ENCODE results near the gene SFTPD. TPM values are rescaled to one million over a fixed set of nuclear protein-coding genes. Genes with fewer than 3 reads are reported as not detected.

Gene SFTPD
- total and polyA plus RNA-seq, 2 experiments from 2014 or later: 0.15 to 0.73 TPM

DNA sequence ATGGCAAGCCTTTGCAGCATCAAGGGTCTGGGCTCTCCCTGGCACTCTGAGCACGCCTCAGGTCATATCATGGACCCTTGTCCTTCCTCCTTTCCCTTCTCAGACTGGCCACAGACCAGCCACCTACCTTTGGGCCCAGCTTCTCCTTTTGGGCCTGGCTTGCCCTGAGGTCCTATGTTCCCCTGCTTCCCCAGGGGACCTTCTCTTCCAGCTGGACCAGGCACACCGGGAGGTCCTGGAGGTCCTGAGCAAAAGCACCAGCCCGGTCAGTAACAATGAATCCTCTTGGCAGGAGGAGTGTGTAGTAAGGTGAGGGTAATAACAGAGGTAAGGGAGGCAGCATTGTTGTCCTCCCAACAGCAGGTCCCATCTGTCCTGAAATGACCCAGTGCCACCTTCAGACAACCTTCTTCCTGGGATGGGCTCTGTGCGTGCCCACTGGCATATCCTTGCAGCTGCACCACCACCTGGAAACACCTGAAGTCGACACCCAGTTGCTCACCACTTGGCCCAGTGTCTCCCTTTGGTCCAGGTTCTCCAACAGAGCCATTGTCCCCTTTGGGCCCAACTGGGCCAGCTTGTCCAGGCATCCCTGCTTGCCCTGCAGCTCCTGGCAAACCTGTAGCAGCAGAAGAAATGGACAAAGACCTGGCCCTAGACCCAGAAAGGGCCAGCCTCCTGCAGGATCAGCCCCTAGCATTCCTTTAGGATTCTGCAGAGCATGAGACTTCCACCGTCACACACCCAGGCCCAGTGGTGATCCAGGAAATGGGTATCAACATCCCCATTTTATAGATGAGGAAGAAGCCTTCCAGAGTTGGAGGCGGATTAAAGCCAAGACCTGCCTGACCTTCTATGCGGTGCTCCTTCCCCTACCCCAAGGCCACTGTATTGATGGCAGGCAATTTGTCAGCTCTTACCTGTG lies 6.4 kb downstream of the SFTPD start:
- TF ChIP-seq CTCF (IDR thresholded peaks at IDR 0.05; ENCODE audit: low read depth, low read length): no peak
- Histone ChIP-seq H3K27me3 (no peaks in the 10 kb centered on the region), H3K4me1 (ENCODE audit: low read depth) (no peaks in the 10 kb centered on the region), H3K27ac (no peak overlapping the region), H3K4me3 (no peak overlapping the region), H3K36me3 (no peaks in the 10 kb centered on the region), H3K9me3 (ENCODE audit: low read depth) (no peaks in the 10 kb centered on the region)
- no peak for DNase-seq (ENCODE audit: low read depth in 1 of 2, low spot score in 1 of 2)

GRCh38 chr10:79941585-79942210 lies 7.2 kb downstream of the SFTPD start:
- H3K27ac ChIP-seq: no peak overlapping the region
- H3K4me3 ChIP-seq: no peak overlapping the region
- TF ChIP-seq CTCF (IDR thresholded peaks at IDR 0.05; ENCODE audit: low read depth, low read length): no peak
- DNase-seq (ENCODE audit: low read depth in 1 of 2, low spot score in 1 of 2): no peak
- no peaks in the 10 kb centered on the region for H3K27me3 ChIP-seq
- no peaks in the 10 kb centered on the region for H3K9me3 ChIP-seq (ENCODE audit: low read depth)
- H3K36me3 ChIP-seq: no peaks in the 10 kb centered on the region
- no peaks in the 10 kb centered on the region for H3K4me1 ChIP-seq (ENCODE audit: low read depth)

- TF ChIP-seq CTCF (IDR thresholded peaks at IDR 0.05; ENCODE audit: low read depth, low read length): no peak
- no peak overlapping the region for H3K27ac ChIP-seq
- no peak overlapping the region for H3K4me3 ChIP-seq
- no peak for DNase-seq (ENCODE audit: low read depth in 1 of 2, low spot score in 1 of 2)
- H3K27me3 ChIP-seq: no peaks in the 10 kb centered on the region
- H3K36me3 ChIP-seq: no peaks in the 10 kb centered on the region
- no peaks in the 10 kb centered on the region for H3K9me3 ChIP-seq (ENCODE audit: low read depth)
- no peaks in the 10 kb centered on the region for H3K4me1 ChIP-seq (ENCODE audit: low read depth)
These were observed 7.8 kb downstream of the SFTPD start for GRCh38 chr10:79941146-79941545.

DNA sequence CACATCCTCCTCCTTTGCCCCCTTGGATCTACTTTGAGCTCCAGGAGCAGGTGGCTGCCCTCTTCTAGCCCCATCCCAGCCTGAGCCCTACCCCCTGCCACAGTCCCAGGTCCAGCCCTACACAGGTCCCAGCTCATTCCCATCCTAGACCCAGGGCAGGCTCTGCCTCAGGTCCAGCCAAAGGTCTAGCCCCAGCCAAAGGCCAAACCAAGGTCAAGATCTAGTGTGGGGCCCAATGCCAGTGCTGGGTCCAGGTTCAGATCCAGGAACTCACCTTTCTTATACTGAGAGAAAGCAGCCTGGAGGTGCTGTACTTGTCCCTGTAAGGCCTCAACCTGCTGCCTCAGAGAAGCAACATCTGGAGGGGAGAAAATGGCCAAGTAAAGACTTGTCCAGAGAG lies 8.5 kb downstream of the SFTPD start:
- Histone ChIP-seq H3K9me3 (ENCODE audit: low read depth) (no peaks in the 10 kb centered on the region), H3K36me3 (no peaks in the 10 kb centered on the region), H3K4me1 (ENCODE audit: low read depth) (no peaks in the 10 kb centered on the region), H3K27me3 (no peaks in the 10 kb centered on the region), H3K27ac (no peak overlapping the region), H3K4me3 (no peak overlapping the region)
- TF ChIP-seq CTCF (IDR thresholded peaks at IDR 0.05; ENCODE audit: low read depth, low read length): no peak
- no peak for DNase-seq (ENCODE audit: low read depth in 1 of 2, low spot score in 1 of 2)

- Histone ChIP-seq H3K4me3 (no peak overlapping the region), H3K27ac (no peak overlapping the region), H3K4me1 (ENCODE audit: low read depth) (no peaks in the 10 kb centered on the region), H3K9me3 (ENCODE audit: low read depth) (no peaks in the 10 kb centered on the region), H3K27me3 (no peaks in the 10 kb centered on the region), H3K36me3 (no peaks in the 10 kb centered on the region)
- TF ChIP-seq CTCF (IDR thresholded peaks at IDR 0.05; ENCODE audit: low read depth, low read length): no peak
- DNase-seq (ENCODE audit: low read depth in 1 of 2, low spot score in 1 of 2): no peak
These were observed 8.9 kb downstream of the SFTPD start for GRCh38 chr10:79939969-79940368.

Measured in cardiac muscle cell (in vitro differentiated cells and primary cell).